ENCODE data around the gene AVPR2. TPM values are rescaled to one million over a fixed set of nuclear protein-coding genes. Genes with fewer than 3 reads are reported as not detected.

The AVPR2 gene
- total and polyA plus RNA-seq, 8 donors, result 0.12 to 1.3 (median 0.40) TPM

DNA sequence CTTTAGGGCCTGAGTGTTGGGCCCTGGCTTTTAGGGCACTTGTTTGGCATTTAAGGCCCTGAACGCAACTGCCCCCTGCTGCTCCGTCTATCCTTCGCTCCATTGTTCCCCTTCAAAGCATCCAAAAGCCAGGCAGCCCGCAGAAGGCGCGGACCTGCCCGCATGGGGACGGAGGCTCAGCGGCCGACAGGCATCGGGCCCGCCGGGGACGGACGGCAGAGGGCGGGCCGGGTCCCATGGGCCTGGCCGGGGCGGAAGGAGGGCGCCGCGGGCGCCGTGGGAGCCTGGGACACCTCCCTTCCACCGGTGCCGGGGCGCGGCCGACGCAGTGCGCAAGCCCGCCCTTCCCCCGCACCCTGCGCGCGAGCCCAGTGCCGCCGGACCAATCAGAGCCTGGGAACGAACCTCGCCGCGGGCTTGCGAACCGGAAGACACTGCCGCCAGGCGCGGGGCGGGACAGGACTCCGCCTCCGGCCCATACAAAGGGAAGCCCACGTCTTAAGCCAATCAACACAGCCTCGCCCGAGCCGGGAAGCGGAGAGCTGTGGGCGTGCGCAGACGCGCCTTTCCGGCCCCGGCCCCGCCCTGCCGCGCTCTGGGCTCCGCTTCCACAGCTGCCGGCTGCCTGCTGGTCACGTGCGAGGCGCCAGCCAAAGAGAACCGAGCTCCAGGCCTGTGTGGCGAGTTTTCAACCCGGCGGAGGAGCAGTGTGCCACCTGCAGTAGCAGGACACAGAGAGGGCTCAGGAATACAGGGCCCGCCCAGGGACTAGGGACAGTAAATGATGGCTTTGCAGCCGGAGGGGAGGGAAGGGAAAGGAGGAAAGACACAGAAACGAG, 23.7 kb downstream of the AVPR2 start:
- ATAC-seq (peak; percentile 92 to 95 (median 93)), FAIRE-seq (peak; percentile 94), DNase-seq (peak; percentile 93 to 98 (median 96))
- Histone ChIP-seq H3K4me1 (peaks cover 0 to 13% (median 9%) of the 10 kb centered on the region in 3 donors), H3K36me3 (no peaks in the 10 kb centered on the region), H3K4me3 (peak overlapping the region; percentile 35 to 63 (median 38)), H3K9me3 (no peaks in the 10 kb centered on the region), H3K27ac (peak overlapping the region; percentile 64 to 91 (median 86)), H3K27me3 (no peaks in the 10 kb centered on the region)
- TF ChIP-seq, protein P1, sequence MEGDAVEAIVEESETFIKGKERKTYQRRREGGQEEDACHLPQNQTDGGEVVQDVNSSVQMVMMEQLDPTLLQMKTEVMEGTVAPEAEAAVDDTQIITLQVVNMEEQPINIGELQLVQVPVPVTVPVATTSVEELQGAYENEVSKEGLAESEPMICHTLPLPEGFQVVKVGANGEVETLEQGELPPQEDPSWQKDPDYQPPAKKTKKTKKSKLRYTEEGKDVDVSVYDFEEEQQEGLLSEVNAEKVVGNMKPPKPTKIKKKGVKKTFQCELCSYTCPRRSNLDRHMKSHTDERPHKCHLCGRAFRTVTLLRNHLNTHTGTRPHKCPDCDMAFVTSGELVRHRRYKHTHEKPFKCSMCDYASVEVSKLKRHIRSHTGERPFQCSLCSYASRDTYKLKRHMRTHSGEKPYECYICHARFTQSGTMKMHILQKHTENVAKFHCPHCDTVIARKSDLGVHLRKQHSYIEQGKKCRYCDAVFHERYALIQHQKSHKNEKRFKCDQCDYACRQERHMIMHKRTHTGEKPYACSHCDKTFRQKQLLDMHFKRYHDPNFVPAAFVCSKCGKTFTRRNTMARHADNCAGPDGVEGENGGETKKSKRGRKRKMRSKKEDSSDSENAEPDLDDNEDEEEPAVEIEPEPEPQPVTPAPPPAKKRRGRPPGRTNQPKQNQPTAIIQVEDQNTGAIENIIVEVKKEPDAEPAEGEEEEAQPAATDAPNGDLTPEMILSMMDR (IDR thresholded peaks at IDR 0.05), result no peak
- 0 to 8% methylated on average over 40 to 76 of the region's 76 CpGs for WGBS, 2 donors
- intact Hi-C loops (cut with DNase I), result no loop called here

DNA sequence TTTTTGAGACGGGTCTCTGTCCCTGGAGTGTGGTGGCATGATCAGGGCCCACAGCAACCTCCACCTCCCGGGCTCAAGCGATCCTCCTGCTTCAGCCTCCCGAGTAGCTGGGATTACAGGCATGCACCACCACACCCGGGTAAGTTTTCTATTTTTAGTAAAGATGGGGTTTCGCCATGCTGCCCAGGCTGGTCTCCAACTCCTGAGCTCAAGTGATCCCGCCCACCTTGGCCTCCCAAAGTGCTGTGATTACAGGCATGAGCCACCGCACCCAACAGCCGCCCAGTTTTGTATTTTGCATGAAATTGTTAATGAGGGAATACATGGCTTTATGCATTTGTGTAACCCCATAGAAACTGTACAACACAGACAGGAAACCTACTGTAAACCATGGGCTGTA, 24.4 kb downstream of the AVPR2 start:
- FAIRE-seq, result no peak
- peak overlapping the region in 3 of 4 donors; percentile 13 to 90 (median 49) for H3K27ac ChIP-seq
- TF ChIP-seq, protein P1 (IDR thresholded peaks at IDR 0.05), result no peak
- ATAC-seq, result no peak
- DNase-seq, result peak in 1 of 6 donors; percentile 34
- H3K4me3 ChIP-seq, result peak overlapping the region in 1 of 4 donors; percentile 15
- H3K9me3 ChIP-seq, result no peaks in the 10 kb centered on the region
- H3K27me3 ChIP-seq, result no peaks in the 10 kb centered on the region
- intact Hi-C loops (cut with DNase I), result no loop called here
- peaks cover 0 to 13% (median 9%) of the 10 kb centered on the region in 3 donors for H3K4me1 ChIP-seq
- 25 to 50% methylated on average over 9 of the region's 9 CpGs for WGBS, 2 donors
- no peaks in the 10 kb centered on the region for H3K36me3 ChIP-seq

DNA sequence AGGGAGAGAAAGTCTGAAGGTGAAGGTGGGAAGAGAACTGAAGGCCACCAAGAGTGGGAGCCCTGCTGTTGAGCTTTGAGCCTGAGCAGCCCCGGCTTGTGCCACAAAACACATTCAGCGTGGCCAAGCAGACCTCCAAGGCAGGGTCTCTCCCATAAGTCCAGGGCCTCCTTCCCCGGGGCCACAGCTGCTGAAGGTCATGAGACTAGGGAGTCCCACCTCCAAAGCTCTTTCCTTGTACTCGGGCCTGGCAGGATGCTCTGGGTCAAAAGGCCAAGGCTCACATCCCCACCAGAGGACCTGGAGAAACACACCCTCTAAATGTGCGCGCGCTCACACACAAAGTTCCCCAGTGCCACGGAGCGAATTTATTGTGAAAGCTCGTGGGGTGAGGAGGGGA, 25.1 kb downstream of the AVPR2 start:
- Histone ChIP-seq H3K9me3 (no peaks in the 10 kb centered on the region), H3K27ac (no peak overlapping the region), H3K4me1 (peaks cover 0 to 13% (median 9%) of the 10 kb centered on the region in 3 donors), H3K36me3 (no peaks in the 10 kb centered on the region), H3K4me3 (no peak overlapping the region), H3K27me3 (no peaks in the 10 kb centered on the region)
- FAIRE-seq, result no peak
- peak in 1 of 6 donors; percentile 48 for DNase-seq
- TF ChIP-seq, protein P1 (IDR thresholded peaks at IDR 0.05), result no peak
- ATAC-seq, result no peak
- 83 to 85% methylated on average over 10 of the region's 10 CpGs for WGBS, 2 donors
- intact Hi-C loops (cut with DNase I), result no loop called here

DNA sequence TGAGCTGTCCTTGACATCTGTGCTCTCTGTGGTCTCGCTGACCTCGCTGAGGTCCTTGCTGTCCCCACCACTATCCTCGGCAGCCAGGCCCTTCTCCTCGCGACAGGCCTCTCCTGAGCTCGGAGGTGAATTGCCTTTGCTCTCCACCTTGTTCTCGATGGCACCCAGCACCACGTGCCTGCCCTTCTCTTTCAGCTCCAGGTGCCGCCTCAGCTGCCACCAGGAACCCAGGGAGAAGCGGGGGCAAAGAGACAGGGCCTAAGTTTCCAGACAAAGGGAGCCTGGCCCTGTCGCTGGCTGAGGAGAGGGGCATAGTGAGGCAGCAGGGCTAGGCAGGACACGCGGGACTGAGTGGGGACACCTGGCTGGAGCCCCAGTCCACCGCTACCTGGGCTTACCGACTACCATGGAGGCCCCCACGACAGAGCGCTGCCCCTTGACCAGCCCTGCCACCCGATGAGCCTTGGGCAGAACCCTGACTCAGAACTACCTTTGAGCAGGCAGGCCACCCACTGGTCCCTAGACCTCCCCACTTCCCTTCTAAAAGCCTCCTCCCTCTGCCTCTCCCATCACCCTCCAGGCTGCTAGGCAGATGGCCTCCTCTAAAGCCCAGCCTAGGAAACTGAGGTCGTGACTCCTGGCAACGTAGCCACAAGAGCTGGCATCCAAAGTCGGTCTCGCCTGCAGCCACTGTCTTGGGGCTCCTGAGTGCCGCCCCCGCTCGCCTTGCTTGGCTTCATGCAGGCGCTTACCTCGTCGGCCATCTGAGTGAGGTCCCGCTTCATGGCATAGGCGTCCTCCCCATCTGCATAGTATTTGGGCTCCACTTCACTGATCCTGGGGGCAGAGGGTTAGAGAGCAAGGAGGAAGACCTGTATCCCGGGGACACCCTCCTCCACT, 25.8 kb downstream of the AVPR2 start:
- 87 to 88% methylated on average over 31 of the region's 31 CpGs for WGBS, 2 donors
- no peaks in the 10 kb centered on the region for H3K36me3 ChIP-seq
- FAIRE-seq, result no peak
- TF ChIP-seq, protein P1 (IDR thresholded peaks at IDR 0.05), result no peak
- H3K4me1 ChIP-seq, result peaks cover 0 to 13% (median 9%) of the 10 kb centered on the region in 3 donors
- H3K9me3 ChIP-seq, result no peaks in the 10 kb centered on the region
- intact Hi-C loops (cut with DNase I), result loop anchor here in 1 of 3 donors (10.0 kb wide), 1 partner anchor 55 kb away; no protein-coding TSS in a partner anchor
- peak in 1 of 6 donors; percentile 69 for DNase-seq
- no peak for ATAC-seq
- H3K27me3 ChIP-seq, result no peaks in the 10 kb centered on the region
- H3K4me3 ChIP-seq, result no peak overlapping the region
- no peak overlapping the region for H3K27ac ChIP-seq
